Measurements from ENCODE around the gene CCDC61.

CCDC61 gene

DNA sequence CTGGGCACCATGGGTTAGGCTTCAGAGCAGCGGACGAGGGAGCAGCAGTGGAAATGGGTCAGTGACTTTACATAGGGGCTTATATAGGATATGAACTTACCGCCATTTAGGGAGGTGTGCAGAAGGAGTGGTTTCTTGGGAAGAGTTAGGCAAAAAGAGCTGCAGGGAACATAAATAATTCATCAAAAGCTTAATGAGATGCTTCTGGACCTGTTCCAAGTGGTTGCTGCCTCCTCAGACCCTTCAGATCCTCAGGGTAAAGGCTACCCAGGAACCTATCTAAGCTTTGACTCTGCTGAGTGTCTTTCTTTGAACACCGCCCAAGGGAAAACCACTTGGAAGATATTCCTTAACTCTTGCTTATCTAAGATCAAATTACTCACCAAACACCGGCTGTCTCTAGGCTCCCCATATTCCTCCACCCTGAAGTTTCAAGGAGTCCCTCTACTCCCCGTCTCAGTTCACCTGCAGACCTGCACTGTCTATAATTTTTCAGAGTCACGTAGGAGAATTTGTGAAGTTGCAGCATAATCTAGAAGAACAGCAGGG, 45.8 kb downstream of the CCDC61 start, which contains the start of gene IGFL4 (continued):
- TF ChIP-seq, protein P1, sequence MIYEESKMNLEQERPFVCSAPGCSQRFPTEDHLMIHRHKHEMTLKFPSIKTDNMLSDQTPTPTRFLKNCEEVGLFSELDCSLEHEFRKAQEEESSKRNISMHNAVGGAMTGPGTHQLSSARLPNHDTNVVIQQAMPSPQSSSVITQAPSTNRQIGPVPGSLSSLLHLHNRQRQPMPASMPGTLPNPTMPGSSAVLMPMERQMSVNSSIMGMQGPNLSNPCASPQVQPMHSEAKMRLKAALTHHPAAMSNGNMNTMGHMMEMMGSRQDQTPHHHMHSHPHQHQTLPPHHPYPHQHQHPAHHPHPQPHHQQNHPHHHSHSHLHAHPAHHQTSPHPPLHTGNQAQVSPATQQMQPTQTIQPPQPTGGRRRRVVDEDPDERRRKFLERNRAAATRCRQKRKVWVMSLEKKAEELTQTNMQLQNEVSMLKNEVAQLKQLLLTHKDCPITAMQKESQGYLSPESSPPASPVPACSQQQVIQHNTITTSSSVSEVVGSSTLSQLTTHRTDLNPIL (CRISPR knock-in tag; IDR thresholded peaks at IDR 0.05; ENCODE audit: low read depth): no peak
- no peak for TF ChIP-seq SNAI2 (CRISPR knock-in tag; IDR thresholded peaks at IDR 0.05)
- TF ChIP-seq ARNTL (CRISPR knock-in tag; IDR thresholded peaks at IDR 0.05; ENCODE audit: borderline replicate concordance, low read depth): no peak
- TF ChIP-seq GLIS3 (CRISPR knock-in tag; IDR thresholded peaks at IDR 0.05): no peak

DNA sequence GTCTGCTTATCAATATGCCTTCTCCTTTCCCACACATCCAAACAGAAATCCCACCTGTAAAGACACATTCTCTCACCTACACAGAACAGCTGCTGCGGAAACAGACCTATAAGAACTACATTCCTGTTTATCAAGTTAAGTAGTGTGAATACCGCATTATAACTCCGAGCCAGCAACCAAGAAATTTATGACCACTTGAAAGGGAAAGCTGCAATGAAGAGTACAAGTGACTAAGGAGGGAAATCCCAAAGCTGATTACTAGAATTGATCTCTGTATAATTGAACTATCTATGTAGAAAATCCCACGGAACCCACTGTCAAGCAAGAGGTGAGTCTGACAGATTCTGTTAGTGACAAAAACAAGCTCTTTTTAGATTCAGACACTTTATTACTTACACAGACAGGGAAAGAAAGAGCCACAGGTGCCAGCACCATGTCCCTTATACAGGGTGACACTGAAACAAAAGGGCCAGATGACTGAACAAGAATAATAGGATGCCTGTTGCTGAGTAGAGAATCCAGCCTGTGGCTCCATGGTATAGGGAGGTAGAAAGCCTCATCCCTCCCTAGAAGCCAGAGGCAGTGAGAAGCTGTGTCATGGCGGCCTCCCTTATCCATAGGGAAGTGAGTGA, 47.1 kb downstream of the CCDC61 start:
- no peak for ATAC-seq
- TF ChIP-seq, protein P2, sequence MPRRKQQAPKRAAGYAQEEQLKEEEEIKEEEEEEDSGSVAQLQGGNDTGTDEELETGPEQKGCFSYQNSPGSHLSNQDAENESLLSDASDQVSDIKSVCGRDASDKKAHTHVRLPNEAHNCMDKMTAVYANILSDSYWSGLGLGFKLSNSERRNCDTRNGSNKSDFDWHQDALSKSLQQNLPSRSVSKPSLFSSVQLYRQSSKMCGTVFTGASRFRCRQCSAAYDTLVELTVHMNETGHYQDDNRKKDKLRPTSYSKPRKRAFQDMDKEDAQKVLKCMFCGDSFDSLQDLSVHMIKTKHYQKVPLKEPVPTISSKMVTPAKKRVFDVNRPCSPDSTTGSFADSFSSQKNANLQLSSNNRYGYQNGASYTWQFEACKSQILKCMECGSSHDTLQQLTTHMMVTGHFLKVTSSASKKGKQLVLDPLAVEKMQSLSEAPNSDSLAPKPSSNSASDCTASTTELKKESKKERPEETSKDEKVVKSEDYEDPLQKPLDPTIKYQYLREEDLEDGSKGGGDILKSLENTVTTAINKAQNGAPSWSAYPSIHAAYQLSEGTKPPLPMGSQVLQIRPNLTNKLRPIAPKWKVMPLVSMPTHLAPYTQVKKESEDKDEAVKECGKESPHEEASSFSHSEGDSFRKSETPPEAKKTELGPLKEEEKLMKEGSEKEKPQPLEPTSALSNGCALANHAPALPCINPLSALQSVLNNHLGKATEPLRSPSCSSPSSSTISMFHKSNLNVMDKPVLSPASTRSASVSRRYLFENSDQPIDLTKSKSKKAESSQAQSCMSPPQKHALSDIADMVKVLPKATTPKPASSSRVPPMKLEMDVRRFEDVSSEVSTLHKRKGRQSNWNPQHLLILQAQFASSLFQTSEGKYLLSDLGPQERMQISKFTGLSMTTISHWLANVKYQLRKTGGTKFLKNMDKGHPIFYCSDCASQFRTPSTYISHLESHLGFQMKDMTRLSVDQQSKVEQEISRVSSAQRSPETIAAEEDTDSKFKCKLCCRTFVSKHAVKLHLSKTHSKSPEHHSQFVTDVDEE (CRISPR knock-in tag; IDR thresholded peaks at IDR 0.05): no peak
- TF ChIP-seq ZC3H10 (CRISPR knock-in tag; IDR thresholded peaks at IDR 0.05) (no peak), RARB (CRISPR knock-in tag; IDR thresholded peaks at IDR 0.05) (no peak), PPARA (CRISPR knock-in tag; IDR thresholded peaks at IDR 0.05; ENCODE audit: borderline replicate concordance) (no peak), ZNF565 (CRISPR knock-in tag; conservative IDR thresholded peaks at IDR 0.05; ENCODE audit: low read depth) (no peak), ZFP3 (CRISPR knock-in tag; IDR thresholded peaks at IDR 0.05) (no peak), TCF4 (CRISPR knock-in tag; IDR thresholded peaks at IDR 0.05; ENCODE audit: borderline replicate concordance) (no peak), ZFP30 (CRISPR knock-in tag; IDR thresholded peaks at IDR 0.05) (no peak), ISL1 (CRISPR knock-in tag; IDR thresholded peaks at IDR 0.05) (no peak), TOX (CRISPR knock-in tag; IDR thresholded peaks at IDR 0.05; ENCODE audit: borderline replicate concordance) (no peak), OSR1 (CRISPR knock-in tag; IDR thresholded peaks at IDR 0.05) (no peak), ZNF70 (CRISPR knock-in tag; IDR thresholded peaks at IDR 0.05) (no peak), ARNTL (CRISPR knock-in tag; IDR thresholded peaks at IDR 0.05; ENCODE audit: borderline replicate concordance, low read depth) (no peak), GLIS3 (CRISPR knock-in tag; IDR thresholded peaks at IDR 0.05) (no peak)
- TF ChIP-seq, protein P1 (CRISPR knock-in tag; IDR thresholded peaks at IDR 0.05; ENCODE audit: low read depth): no peak
- TF ChIP-seq, protein P3, sequence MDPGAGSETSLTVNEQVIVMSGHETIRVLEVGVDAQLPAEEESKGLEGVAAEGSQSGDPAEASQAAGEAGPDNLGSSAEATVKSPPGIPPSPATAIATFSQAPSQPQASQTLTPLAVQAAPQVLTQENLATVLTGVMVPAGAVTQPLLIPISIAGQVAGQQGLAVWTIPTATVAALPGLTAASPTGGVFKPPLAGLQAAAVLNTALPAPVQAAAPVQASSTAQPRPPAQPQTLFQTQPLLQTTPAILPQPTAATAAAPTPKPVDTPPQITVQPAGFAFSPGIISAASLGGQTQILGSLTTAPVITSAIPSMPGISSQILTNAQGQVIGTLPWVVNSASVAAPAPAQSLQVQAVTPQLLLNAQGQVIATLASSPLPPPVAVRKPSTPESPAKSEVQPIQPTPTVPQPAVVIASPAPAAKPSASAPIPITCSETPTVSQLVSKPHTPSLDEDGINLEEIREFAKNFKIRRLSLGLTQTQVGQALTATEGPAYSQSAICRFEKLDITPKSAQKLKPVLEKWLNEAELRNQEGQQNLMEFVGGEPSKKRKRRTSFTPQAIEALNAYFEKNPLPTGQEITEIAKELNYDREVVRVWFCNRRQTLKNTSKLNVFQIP (CRISPR knock-in tag; IDR thresholded peaks at IDR 0.05; ENCODE audit: borderline replicate concordance, low read depth): no peak
- TF ChIP-seq, protein P4, sequence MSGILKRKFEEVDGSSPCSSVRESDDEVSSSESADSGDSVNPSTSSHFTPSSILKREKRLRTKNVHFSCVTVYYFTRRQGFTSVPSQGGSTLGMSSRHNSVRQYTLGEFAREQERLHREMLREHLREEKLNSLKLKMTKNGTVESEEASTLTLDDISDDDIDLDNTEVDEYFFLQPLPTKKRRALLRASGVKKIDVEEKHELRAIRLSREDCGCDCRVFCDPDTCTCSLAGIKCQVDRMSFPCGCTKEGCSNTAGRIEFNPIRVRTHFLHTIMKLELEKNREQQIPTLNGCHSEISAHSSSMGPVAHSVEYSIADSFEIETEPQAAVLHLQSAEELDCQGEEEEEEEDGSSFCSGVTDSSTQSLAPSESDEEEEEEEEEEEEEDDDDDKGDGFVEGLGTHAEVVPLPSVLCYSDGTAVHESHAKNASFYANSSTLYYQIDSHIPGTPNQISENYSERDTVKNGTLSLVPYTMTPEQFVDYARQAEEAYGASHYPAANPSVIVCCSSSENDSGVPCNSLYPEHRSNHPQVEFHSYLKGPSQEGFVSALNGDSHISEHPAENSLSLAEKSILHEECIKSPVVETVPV (CRISPR knock-in tag; IDR thresholded peaks at IDR 0.05): no peak

DNA sequence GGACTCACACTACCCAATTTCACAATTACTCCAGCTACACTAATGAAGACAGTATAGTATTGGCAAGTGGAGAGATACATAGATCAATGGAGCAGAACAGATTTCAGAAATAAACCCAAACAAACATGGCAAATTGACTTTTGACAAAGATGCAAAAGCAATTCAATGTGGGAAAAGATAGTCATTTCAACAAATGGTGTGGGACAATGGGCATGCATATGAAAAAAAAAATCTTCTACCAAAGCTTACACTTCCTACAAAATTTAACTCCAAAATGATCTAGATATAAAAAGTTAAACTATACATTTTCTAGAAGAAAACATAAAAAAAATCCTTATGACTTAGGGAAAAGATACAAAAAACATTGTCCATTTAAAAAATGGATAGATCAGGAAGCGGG, 48.3 kb downstream of the CCDC61 start:
- TF ChIP-seq, protein P2 (CRISPR knock-in tag; IDR thresholded peaks at IDR 0.05): no peak
- TF ChIP-seq ZNF70 (CRISPR knock-in tag; IDR thresholded peaks at IDR 0.05) (no peak), ZNF565 (CRISPR knock-in tag; conservative IDR thresholded peaks at IDR 0.05; ENCODE audit: low read depth) (no peak), RARB (CRISPR knock-in tag; IDR thresholded peaks at IDR 0.05) (no peak), CSDC2 (CRISPR knock-in tag; IDR thresholded peaks at IDR 0.05) (no peak), ZC3H10 (CRISPR knock-in tag; IDR thresholded peaks at IDR 0.05) (no peak)
- TF ChIP-seq, protein P3 (CRISPR knock-in tag; IDR thresholded peaks at IDR 0.05; ENCODE audit: borderline replicate concordance, low read depth): no peak
- TF ChIP-seq, protein P5, sequence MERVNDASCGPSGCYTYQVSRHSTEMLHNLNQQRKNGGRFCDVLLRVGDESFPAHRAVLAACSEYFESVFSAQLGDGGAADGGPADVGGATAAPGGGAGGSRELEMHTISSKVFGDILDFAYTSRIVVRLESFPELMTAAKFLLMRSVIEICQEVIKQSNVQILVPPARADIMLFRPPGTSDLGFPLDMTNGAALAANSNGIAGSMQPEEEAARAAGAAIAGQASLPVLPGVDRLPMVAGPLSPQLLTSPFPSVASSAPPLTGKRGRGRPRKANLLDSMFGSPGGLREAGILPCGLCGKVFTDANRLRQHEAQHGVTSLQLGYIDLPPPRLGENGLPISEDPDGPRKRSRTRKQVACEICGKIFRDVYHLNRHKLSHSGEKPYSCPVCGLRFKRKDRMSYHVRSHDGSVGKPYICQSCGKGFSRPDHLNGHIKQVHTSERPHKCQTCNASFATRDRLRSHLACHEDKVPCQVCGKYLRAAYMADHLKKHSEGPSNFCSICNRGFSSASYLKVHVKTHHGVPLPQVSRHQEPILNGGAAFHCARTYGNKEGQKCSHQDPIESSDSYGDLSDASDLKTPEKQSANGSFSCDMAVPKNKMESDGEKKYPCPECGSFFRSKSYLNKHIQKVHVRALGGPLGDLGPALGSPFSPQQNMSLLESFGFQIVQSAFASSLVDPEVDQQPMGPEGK (CRISPR knock-in tag; IDR thresholded peaks at IDR 0.05; ENCODE audit: borderline replicate concordance): no peak
- ATAC-seq: no peak
